HepG2 (cell line): ENCODE measurements around the gene SLC29A2. TPM values are rescaled to one million over a fixed set of nuclear protein-coding genes. Genes with fewer than 3 reads are reported as not detected.

Experiments
- ARNT2 ChIP-seq: sonication (generic); formaldehyde crosslinking; IDR thresholded peaks from 2 replicates; pipeline ENCODE4 v1.8.0; 2022; ENCODE audit warnings: mild to moderate bottlenecking, low read depth, missing genetic modification reagents, moderate library complexity
- ATF2 ChIP-seq: sonication (generic); formaldehyde crosslinking; IDR thresholded peaks from 2 replicates; pipeline ENCODE4 v1.4.0; 2020; ENCODE audit warnings: missing genetic modification reagents
- BCL3 ChIP-seq: sonication (generic); formaldehyde crosslinking; IDR thresholded peaks from 2 replicates; pipeline ENCODE4 v1.5.1; 2020; ENCODE audit warnings: mild to moderate bottlenecking, missing genetic modification reagents, moderate library complexity
- BHLHE40 ChIP-seq: IDR thresholded peaks from 2 replicates; pipeline ENCODE4 v1.6.1; 2011; ENCODE audit warnings: low read length, improper control_type of control experiment
- FOXP4 ChIP-seq: sonication (generic); formaldehyde crosslinking; IDR thresholded peaks from 2 replicates; pipeline ENCODE4 v1.4.0; 2020; ENCODE audit warnings: missing genetic modification reagents
- GATA4 ChIP-seq: sonication (generic); IDR thresholded peaks from 2 replicates; pipeline ENCODE4 v1.6.1; 2016; ENCODE audit warnings: antibody characterized with exemption, low read depth, borderline replicate concordance
- GTF3A ChIP-seq: sonication (generic); formaldehyde crosslinking; conservative IDR thresholded peaks from 2 replicates; pipeline ENCODE4 v1.4.0; 2020; ENCODE audit warnings: mild to moderate bottlenecking, missing genetic modification reagents
- HBP1 ChIP-seq: IDR thresholded peaks from 2 replicates; pipeline ENCODE4 v1.6.1; 2016; ENCODE audit warnings: low read depth, control low read depth
- KDM3A ChIP-seq: IDR thresholded peaks from 2 replicates; pipeline ENCODE4 v1.6.1; 2018; ENCODE audit warnings: low read depth, missing compliant biosample characterization
- MIER3 ChIP-seq: IDR thresholded peaks from 2 replicates; pipeline ENCODE4 v1.6.1; 2016; ENCODE audit warnings: missing compliant biosample characterization, borderline replicate concordance
- POLR2A ChIP-seq, 2 experiments: IDR thresholded peaks; 2 replicates each; pipeline ENCODE4 v1.6.1; 2011; ENCODE audit warnings: low read depth in 2 of 2, low read length in 2 of 2, mild to moderate bottlenecking in 1 of 2, moderate library complexity in 1 of 2; ENCODE audit not compliant: insufficient read depth in 1 of 2
- RBFOX2 ChIP-seq: fragments of 200-400 bp; formaldehyde crosslinking; IDR thresholded peaks from 2 replicates; pipeline ENCODE4 v1.6.1; 2017; ENCODE audit warnings: low read depth, mild to moderate bottlenecking, low read length
- SMARCC2 ChIP-seq: fragments of 450-650 bp; IDR thresholded peaks from 2 replicates; pipeline ENCODE4 v1.6.1; 2017; ENCODE audit warnings: antibody characterized with exemption, mild to moderate bottlenecking
- SRSF9 ChIP-seq: fragments of 200-400 bp; formaldehyde crosslinking; IDR thresholded peaks from 2 replicates; pipeline ENCODE4 v1.6.1; 2018; ENCODE audit warnings: borderline replicate concordance, mild to moderate bottlenecking, low read depth, low read length; ENCODE audit not compliant: insufficient read depth, poor library complexity, severe bottlenecking
- SRY ChIP-seq: sonication (generic); formaldehyde crosslinking; IDR thresholded peaks from 2 replicates; pipeline ENCODE4 v1.8.0; 2022; ENCODE audit warnings: mild to moderate bottlenecking, missing genetic modification reagents
- ZFY ChIP-seq: sonication (generic); formaldehyde crosslinking; IDR thresholded peaks from 2 replicates; pipeline ENCODE4 v1.4.0; 2020; ENCODE audit warnings: missing genetic modification reagents
- ZNF317 ChIP-seq: sonication (generic); formaldehyde crosslinking; IDR thresholded peaks from 2 replicates; pipeline ENCODE4 v1.5.0; 2020; ENCODE audit warnings: mild to moderate bottlenecking, missing genetic modification reagents
- ZNF335 ChIP-seq: sonication (generic); formaldehyde crosslinking; IDR thresholded peaks from 2 replicates; pipeline ENCODE4 v1.4.0; 2020; ENCODE audit warnings: missing genetic modification reagents
- ZNF547 ChIP-seq: sonication (generic); formaldehyde crosslinking; IDR thresholded peaks from 2 replicates; pipeline ENCODE4 v1.5.1; 2020; ENCODE audit warnings: mild to moderate bottlenecking, missing genetic modification reagents
- ZNF569 ChIP-seq: sonication (generic); formaldehyde crosslinking; IDR thresholded peaks from 2 replicates; pipeline ENCODE4 v1.5.0; 2020; ENCODE audit warnings: mild to moderate bottlenecking, missing genetic modification reagents, moderate library complexity, borderline replicate concordance
- ZNF576 ChIP-seq: sonication (generic); formaldehyde crosslinking; IDR thresholded peaks from 2 replicates; pipeline ENCODE4 v1.4.0; 2020; ENCODE audit warnings: mild to moderate bottlenecking, missing genetic modification reagents
- ZNF766 ChIP-seq: sonication (generic); formaldehyde crosslinking; IDR thresholded peaks from 2 replicates; pipeline ENCODE4 v1.5.0; 2020; ENCODE audit warnings: missing genetic modification reagents, borderline replicate concordance
- ZSCAN9 ChIP-seq: IDR thresholded peaks from 2 replicates; pipeline ENCODE4 v1.6.1; 2016; ENCODE audit warnings: borderline replicate concordance
- polyA plus RNA-seq, 8 experiments: library from polyadenylated mRNA; depleted of rRNA in 3 of 8; stranded (reverse) in 7 of 8; unstranded in 1 of 8; fragments of >200 nt; fragmentation: Illumina TruSeq in 4 of 8; extraction: Trizol in 4 of 8; gene quantifications; 2 replicates each; pipeline versions ENCODE4 v1.2.1 to v1.2.3, GENCODE V29; 2011 to 2016; ENCODE audit warnings: low read depth in 4 of 8, missing spikeins in 1 of 8, mixed read lengths in 1 of 8; ENCODE audit not compliant: insufficient read depth in 1 of 8
- total RNA-seq, 5 experiments: library from RNA; depleted of rRNA; stranded (reverse); fragments of >200 nt; fragmentation: Illumina TruSeq; extraction: Trizol; gene quantifications; 2 replicates each; pipeline ENCODE4 v1.2.3, GENCODE V29; 2016; ENCODE audit warnings: low read depth in 1 of 5

The SLC29A2 gene
- total and polyA plus RNA-seq, 2 of the 13 experiments (the other 11 are each of a cell fraction or from before 2014, with no cell fraction given): 0.63 to 0.66 TPM

- peak; percentile 61 for TF ChIP-seq ZFY (CRISPR knock-in tag)
- TF ChIP-seq SMARCC2: no peak
- 0 out of 2 replicates have a peak, but pooled peaks have one; percentile 19 for TF ChIP-seq GTF3A (CRISPR knock-in tag)
- TF ChIP-seq SRSF9: no peak
- peak; percentile 56 for TF ChIP-seq ARNT2 (CRISPR knock-in tag)
- no peak for TF ChIP-seq BCL3 (CRISPR knock-in tag)
- no peak for TF ChIP-seq ZNF569 (CRISPR knock-in tag)
- 0 out of 2 replicates have a peak, but pooled peaks have one; percentile 40 for TF ChIP-seq ZNF766 (CRISPR knock-in tag)
- TF ChIP-seq ZNF547: 0 out of 2 replicates have a peak, but pooled peaks have one; percentile 34
- TF ChIP-seq KDM3A (CRISPR knock-in tag): peak; percentile 86
- TF ChIP-seq ZSCAN9: 0 out of 2 replicates have a peak, but pooled peaks have one; percentile 89
- peak; percentile 76; the same call in 1 of the 2 replicates for TF ChIP-seq ZNF317 (CRISPR knock-in tag)
- TF ChIP-seq RBFOX2: peak; percentile 24; the same call in 1 of the 2 replicates
- TF ChIP-seq BHLHE40: peak; percentile 52
- peak; percentile 85; the same call in 1 of the 2 replicates for TF ChIP-seq SRY
- TF ChIP-seq ZNF335 (CRISPR knock-in tag): 0 out of 2 replicates have a peak, but pooled peaks have one; percentile 25
- peak; percentile 75; the same call in 1 of the 2 replicates for TF ChIP-seq ATF2 (CRISPR knock-in tag)
- 0 out of 4 replicates have a peak, but pooled peaks of 1 of the 2 experiments have one; percentile 29 for TF ChIP-seq POLR2A (IDR thresholded peaks at IDR 0.05; ENCODE audit: insufficient read depth in 1 of 2, low read depth in 2 of 2, low read length in 2 of 2)
- TF ChIP-seq ZNF576: no peak
- peak; percentile 52; the same call in 1 of the 2 replicates for TF ChIP-seq GATA4
- peak; percentile 81; the same call in 1 of the 2 replicates for TF ChIP-seq MIER3 (CRISPR knock-in tag)
- TF ChIP-seq HBP1 (CRISPR knock-in tag): peak; percentile 79; the same call in 1 of the 2 replicates
- peak; percentile 60 for TF ChIP-seq FOXP4
Measured at GRCh38 chr11:66336234-66337102, 35.1 kb downstream of the SLC29A2 start, which contains the start of gene RIN1 (continued).
